LNCaP clone FGC (cell line): ENCODE data around the gene ZNRF4.
A peak's percentile ranks its signal among the peaks of the same experiment; 100 is the strongest.

ENCODE experiments used
- DNase-seq: peaks from one replicate; pipeline ENCODE4 v3.0.0-alpha.2; 2011; ENCODE audit warnings: low read depth
- H3K4me3 ChIP-seq: 2 replicates; pipeline ENCODE4 v1.5.1; 2011; ENCODE audit warnings: mild to moderate bottlenecking, low read depth, low read length, control low read depth
- TF ChIP-seq, protein P1 (sequence below): IDR thresholded peaks from 2 replicates; pipeline ENCODE4 v1.5.1; 2012; ENCODE audit warnings: mild to moderate bottlenecking; ENCODE audit not compliant: control insufficient read depth, insufficient read depth; ENCODE audit errors: extremely low read depth

Gene ZNRF4

DNA sequence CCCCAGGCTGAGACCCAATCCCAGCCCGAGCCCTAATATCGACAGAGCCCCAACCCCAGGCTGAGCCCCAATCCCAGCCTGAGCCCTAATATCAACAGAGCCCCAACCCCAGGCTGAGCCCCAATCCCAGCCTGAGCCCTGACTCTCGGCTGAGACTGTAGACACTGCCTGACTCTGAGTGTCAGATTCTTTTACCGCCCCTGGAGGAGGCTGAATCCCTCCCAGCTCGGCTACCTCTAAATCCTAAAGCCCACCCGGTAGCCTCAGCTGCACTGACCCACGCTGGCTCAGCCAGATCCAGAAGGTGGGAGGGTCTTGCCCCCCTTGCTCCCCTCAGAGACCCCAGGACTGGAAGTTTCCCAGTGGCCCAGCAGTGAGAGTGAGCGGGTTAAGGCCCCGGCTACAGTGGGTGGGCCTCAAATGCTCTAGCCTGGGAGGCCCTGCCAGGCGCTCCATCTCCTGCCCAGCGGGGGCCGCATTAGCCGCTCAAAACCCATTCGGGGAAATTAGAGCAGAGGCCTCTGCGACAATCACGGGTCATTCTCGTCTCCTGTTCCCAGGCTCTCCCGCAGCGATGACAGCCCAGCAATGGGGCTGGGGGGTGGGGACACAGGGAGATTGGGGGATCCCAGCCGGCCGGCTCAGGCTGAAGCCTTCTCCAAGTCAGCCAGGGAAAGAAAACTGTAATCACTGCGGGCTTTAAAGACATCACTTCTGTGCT lies 43.8 kb downstream of the ZNRF4 start:
- no peak overlapping the region for H3K4me3 ChIP-seq
- TF ChIP-seq, protein P1, sequence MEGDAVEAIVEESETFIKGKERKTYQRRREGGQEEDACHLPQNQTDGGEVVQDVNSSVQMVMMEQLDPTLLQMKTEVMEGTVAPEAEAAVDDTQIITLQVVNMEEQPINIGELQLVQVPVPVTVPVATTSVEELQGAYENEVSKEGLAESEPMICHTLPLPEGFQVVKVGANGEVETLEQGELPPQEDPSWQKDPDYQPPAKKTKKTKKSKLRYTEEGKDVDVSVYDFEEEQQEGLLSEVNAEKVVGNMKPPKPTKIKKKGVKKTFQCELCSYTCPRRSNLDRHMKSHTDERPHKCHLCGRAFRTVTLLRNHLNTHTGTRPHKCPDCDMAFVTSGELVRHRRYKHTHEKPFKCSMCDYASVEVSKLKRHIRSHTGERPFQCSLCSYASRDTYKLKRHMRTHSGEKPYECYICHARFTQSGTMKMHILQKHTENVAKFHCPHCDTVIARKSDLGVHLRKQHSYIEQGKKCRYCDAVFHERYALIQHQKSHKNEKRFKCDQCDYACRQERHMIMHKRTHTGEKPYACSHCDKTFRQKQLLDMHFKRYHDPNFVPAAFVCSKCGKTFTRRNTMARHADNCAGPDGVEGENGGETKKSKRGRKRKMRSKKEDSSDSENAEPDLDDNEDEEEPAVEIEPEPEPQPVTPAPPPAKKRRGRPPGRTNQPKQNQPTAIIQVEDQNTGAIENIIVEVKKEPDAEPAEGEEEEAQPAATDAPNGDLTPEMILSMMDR: no peak
- no peak for DNase-seq

DNA sequence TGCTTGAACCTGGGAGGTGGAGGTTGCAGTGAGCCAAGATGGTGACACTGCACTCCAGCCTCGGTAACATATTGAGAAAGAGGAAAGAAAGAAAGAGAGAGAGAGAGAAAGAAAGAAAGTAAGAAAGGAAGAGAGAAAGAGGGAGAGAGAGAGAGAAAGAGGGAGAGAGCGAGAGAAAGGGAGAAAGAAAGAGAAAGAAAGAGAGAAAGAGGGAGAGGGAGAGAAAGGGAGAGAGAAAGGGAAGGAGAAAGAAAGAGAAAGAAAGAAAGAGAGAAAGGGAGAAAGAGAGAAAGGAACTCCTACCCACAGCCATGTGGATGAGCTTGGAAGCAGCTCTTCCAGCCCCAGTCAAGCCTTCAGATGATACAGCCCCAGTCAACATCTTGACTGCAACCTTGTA lies 46.7 kb downstream of the ZNRF4 start:
- no peak overlapping the region for H3K4me3 ChIP-seq
- TF ChIP-seq, protein P1: no peak
- DNase-seq: no peak

DNA sequence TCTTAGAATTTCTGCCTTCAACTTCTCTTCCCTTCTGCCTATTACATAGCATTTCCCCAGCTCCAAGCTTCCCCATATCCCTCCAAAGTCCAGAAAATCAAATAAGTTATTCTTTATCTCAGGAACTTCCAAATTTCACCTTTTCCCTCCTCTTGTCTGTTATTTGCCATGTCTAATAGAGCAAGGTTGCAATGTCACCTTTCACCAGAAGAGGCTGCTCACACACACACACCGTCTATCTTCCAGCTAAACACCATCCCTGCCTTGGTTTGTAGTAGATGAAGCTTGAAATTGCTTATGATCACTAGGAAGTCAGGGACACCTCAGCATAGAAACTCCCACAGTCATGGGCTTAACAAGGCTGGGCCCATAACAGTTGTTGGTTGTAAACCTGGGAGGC lies 48.4 kb downstream of the ZNRF4 start:
- TF ChIP-seq, protein P1: no peak
- no peak for DNase-seq
- H3K4me3 ChIP-seq: no peak overlapping the region

DNA sequence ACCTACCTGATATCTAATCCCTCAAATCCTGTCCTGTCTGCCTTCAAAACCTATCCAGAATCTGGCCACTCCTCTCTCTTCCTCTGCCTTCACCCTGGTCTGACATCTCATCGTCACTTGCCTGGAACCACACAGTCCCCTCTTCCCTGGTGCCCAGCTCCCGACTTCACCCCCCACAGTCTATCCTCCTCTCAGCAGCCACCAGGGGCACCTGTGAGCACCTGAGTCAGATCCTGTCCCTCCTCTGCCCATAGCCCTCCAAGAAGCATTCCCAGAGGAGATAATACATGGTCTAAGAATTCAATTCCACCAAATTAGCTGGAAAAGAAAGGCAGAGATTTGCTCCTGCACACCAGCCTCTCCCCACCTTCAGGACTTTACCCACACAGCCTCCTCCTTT lies 48.9 kb downstream of the ZNRF4 start:
- no peak overlapping the region for H3K4me3 ChIP-seq
- DNase-seq: no peak
- TF ChIP-seq, protein P1: peak; percentile 3; the same call in 1 of the 2 replicates
